K562 (cell line): Measurements from ENCODE around the gene KCTD3. TPM values are rescaled to one million over a fixed set of nuclear protein-coding genes. Genes with fewer than 3 reads are reported as not detected.

ENCODE experiments used
- CREM ChIP-seq: IDR thresholded peaks from 2 replicates; pipeline ENCODE4 v1.6.1; 2014; ENCODE audit warnings: antibody characterized with exemption, low read depth
- ZNF778 ChIP-seq: fragments of 450-650 bp; formaldehyde crosslinking; IDR thresholded peaks from 2 replicates; pipeline ENCODE4 v1.4.0; 2020; ENCODE audit warnings: mild to moderate bottlenecking, moderate library complexity
- polyA plus RNA-seq, 8 experiments: library from polyadenylated mRNA; depleted of rRNA in 4 of 8; stranded (reverse) in 5 of 8; unstranded in 3 of 8; fragments of >200 nt; fragmentation: Nextera tagmentation in 2 of 8; fragmentation: Illumina TruSeq in 1 of 8; extraction: Ambion mirVana in 2 of 8; extraction: Trizol in 1 of 8; gene quantifications; 2 replicates each; pipeline versions ENCODE4 v1.2.1 to v1.2.3, GENCODE V29; 2011 to 2014; ENCODE audit warnings: inconsistent platforms in 1 of 8, missing spikeins in 1 of 8
- total RNA-seq, 7 experiments: library from RNA; depleted of rRNA in 6 of 7; stranded (reverse); fragments of >200 nt in 6 of 7; fragmentation: Illumina TruSeq in 2 of 7; extraction: Trizol in 2 of 7; gene quantifications; 2 replicates each; pipeline versions ENCODE4 v1.2.1 to v1.2.3, GENCODE V29; 2011 to 2021; ENCODE audit warnings: low replicate concordance in 1 of 7
- TF ChIP-seq, protein P1 (sequence below), 2 experiments: fragments of 450-650 bp; formaldehyde crosslinking in 1 of 2; IDR thresholded peaks; 2 replicates each; pipeline versions ENCODE4 v1.4.0 to v1.6.1; 2014 to 2020; ENCODE audit warnings: mild to moderate bottlenecking in 2 of 2, borderline replicate concordance in 1 of 2, low read depth in 1 of 2
- TF ChIP-seq, protein P2 (sequence below), 2 experiments: fragments of 450-650 bp; IDR thresholded peaks; 2 replicates each; pipeline ENCODE4 v1.6.1; 2016

KCTD3 gene
- total and polyA plus RNA-seq, 9 of the 15 experiments (the other 6 are each of a cell fraction or from before 2014, with no cell fraction given) = 12.8 to 77.1 (median 44.3) TPM

DNA sequence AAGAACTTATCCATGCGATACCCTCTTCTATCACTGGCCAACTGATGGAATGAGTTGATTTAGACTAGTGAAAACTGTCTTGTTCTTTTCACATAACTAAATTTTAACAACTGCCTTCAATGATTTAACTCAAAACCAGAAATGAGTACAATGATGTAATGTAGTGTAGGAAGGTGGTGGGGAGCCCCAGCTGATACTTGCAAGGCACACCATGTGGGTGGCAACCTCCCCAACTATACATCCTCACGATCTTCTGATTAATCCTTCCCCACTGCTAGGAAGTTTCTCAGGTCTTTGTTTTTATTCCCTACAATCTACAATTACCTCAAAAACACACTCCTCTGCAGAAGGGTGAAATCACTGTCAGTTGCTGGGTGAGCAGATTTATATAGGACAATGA, 100.7 kb downstream of the KCTD3 start (continued):
- TF ChIP-seq, protein P1, sequence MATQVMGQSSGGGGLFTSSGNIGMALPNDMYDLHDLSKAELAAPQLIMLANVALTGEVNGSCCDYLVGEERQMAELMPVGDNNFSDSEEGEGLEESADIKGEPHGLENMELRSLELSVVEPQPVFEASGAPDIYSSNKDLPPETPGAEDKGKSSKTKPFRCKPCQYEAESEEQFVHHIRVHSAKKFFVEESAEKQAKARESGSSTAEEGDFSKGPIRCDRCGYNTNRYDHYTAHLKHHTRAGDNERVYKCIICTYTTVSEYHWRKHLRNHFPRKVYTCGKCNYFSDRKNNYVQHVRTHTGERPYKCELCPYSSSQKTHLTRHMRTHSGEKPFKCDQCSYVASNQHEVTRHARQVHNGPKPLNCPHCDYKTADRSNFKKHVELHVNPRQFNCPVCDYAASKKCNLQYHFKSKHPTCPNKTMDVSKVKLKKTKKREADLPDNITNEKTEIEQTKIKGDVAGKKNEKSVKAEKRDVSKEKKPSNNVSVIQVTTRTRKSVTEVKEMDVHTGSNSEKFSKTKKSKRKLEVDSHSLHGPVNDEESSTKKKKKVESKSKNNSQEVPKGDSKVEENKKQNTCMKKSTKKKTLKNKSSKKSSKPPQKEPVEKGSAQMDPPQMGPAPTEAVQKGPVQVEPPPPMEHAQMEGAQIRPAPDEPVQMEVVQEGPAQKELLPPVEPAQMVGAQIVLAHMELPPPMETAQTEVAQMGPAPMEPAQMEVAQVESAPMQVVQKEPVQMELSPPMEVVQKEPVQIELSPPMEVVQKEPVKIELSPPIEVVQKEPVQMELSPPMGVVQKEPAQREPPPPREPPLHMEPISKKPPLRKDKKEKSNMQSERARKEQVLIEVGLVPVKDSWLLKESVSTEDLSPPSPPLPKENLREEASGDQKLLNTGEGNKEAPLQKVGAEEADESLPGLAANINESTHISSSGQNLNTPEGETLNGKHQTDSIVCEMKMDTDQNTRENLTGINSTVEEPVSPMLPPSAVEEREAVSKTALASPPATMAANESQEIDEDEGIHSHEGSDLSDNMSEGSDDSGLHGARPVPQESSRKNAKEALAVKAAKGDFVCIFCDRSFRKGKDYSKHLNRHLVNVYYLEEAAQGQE (IDR thresholded peaks at IDR 0.05; ENCODE audit: borderline replicate concordance) = no peak
- TF ChIP-seq, protein P1 (CRISPR knock-in tag; IDR thresholded peaks at IDR 0.05; ENCODE audit: low read depth) = no peak
- TF ChIP-seq, protein P2, sequence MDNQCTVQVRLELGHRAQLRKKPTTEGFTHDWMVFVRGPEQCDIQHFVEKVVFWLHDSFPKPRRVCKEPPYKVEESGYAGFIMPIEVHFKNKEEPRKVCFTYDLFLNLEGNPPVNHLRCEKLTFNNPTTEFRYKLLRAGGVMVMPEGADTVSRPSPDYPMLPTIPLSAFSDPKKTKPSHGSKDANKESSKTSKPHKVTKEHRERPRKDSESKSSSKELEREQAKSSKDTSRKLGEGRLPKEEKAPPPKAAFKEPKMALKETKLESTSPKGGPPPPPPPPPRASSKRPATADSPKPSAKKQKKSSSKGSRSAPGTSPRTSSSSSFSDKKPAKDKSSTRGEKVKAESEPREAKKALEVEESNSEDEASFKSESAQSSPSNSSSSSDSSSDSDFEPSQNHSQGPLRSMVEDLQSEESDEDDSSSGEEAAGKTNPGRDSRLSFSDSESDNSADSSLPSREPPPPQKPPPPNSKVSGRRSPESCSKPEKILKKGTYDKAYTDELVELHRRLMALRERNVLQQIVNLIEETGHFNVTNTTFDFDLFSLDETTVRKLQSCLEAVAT (IDR thresholded peaks at IDR 0.05) = no peak
- TF ChIP-seq ZNF778 (CRISPR knock-in tag) = no peak
- no peak for TF ChIP-seq CREM
